GM21825 (cell line): ENCODE results near the gene SBNO2.
"Not testable (repeated sequence)": the region's sequence is repeated elsewhere in the genome, so short reads cannot be mapped to it uniquely, and the experiment has no call there.

Experiments
- ATAC-seq: cut with Tn5 transposase; IDR thresholded peaks from one replicate; pipeline ENCODE4 v1.9.1; 2021; ENCODE audit warnings: mild to moderate bottlenecking, moderate library complexity; ENCODE audit not compliant: unreplicated experiment

Gene SBNO2

GRCh38 chr19:1210227-1210538 lies 36.1 kb upstream of the SBNO2 start:
- no peak for ATAC-seq

GRCh38 chr19:1208830-1209229 lies 34.8 kb upstream of the SBNO2 start:
- not testable (repeated sequence) for ATAC-seq

- no peak for ATAC-seq
These were observed 32.9 kb upstream of the SBNO2 start for GRCh38 chr19:1206864-1207450.

- ATAC-seq = no peak
These were observed 32.2 kb upstream of the SBNO2 start for GRCh38 chr19:1206150-1206863.

- peak; percentile 76 for ATAC-seq
These were observed 31.3 kb upstream of the SBNO2 start, which contains the start of gene STK11 for GRCh38 chr19:1205114-1206099. Gene STK11, plus strand, starts transcription at chr19:1205778. Its CDS starts 1,136 bp downstream, at chr19:1206914.

- ATAC-seq = not testable (repeated sequence)
These were observed 26.5 kb upstream of the SBNO2 start for GRCh38 chr19:1200614-1201013.

GRCh38 chr19:1199531-1199930 lies 25.5 kb upstream of the SBNO2 start:
- ATAC-seq = no peak

- ATAC-seq = no peak
These were observed 15.4 kb upstream of the SBNO2 start for GRCh38 chr19:1189419-1189818.

- peak; percentile 63 for ATAC-seq
These were observed 9.6 kb upstream of the SBNO2 start for GRCh38 chr19:1183543-1184172.

GRCh38 chr19:1182727-1183126 lies 8.7 kb upstream of the SBNO2 start:
- no peak for ATAC-seq

- no peak for ATAC-seq
These were observed 8.0 kb upstream of the SBNO2 start for GRCh38 chr19:1182068-1182467.

GRCh38 chr19:1181606-1182005 lies 7.5 kb upstream of the SBNO2 start:
- no peak for ATAC-seq

- no peak for ATAC-seq
These were observed 3.5 kb upstream of the SBNO2 start for GRCh38 chr19:1177322-1178114.

GRCh38 chr19:1173159-1173844 lies 766 bp downstream of the SBNO2 start:
- no peak for ATAC-seq

- no peak for ATAC-seq
These were observed 1.5 kb downstream of the SBNO2 start for GRCh38 chr19:1172353-1173158.

- ATAC-seq = no peak
These were observed 2.2 kb downstream of the SBNO2 start for GRCh38 chr19:1171755-1172352.

- ATAC-seq = no peak
These were observed 2.9 kb downstream of the SBNO2 start for GRCh38 chr19:1170938-1171754.
